GM19438 (cell line): ENCODE results near the gene TIAM2.
A peak's percentile ranks its signal among the peaks of the same experiment; 100 is the strongest.
"Not testable (repeated sequence)": the region's sequence is repeated elsewhere in the genome, so short reads cannot be mapped to it uniquely, and the experiment has no call there.

ENCODE experiments used
- ATAC-seq: cut with Tn5 transposase; IDR thresholded peaks from one replicate; pipeline ENCODE4 v1.9.1; 2021; ENCODE audit warnings: low read depth; ENCODE audit not compliant: unreplicated experiment

TIAM2 gene

GRCh38 chr6:155219858-155220301 lies 224.8 kb downstream of the TIAM2 start:
- no peak for ATAC-seq

- ATAC-seq = no peak
These were observed 226.0 kb downstream of the TIAM2 start for GRCh38 chr6:155221086-155221485.

- no peak for ATAC-seq
These were observed 227.4 kb downstream of the TIAM2 start for GRCh38 chr6:155222506-155222905.

- ATAC-seq = peak; percentile 90
These were observed 228.7 kb downstream of the TIAM2 start for GRCh38 chr6:155223646-155224451.

GRCh38 chr6:155224618-155225017 lies 229.5 kb downstream of the TIAM2 start:
- no peak for ATAC-seq

- ATAC-seq = no peak
These were observed 231.9 kb downstream of the TIAM2 start for GRCh38 chr6:155227046-155227445.

GRCh38 chr6:155228546-155229166 lies 233.5 kb downstream of the TIAM2 start:
- no peak for ATAC-seq

- not testable (repeated sequence) for ATAC-seq
These were observed 235.9 kb downstream of the TIAM2 start for GRCh38 chr6:155230975-155231374.

GRCh38 chr6:155232848-155233247 lies 237.7 kb downstream of the TIAM2 start:
- ATAC-seq = no peak

GRCh38 chr6:155234167-155234566 lies 239.1 kb downstream of the TIAM2 start:
- ATAC-seq = no peak

- no peak for ATAC-seq
These were observed 239.6 kb downstream of the TIAM2 start for GRCh38 chr6:155234687-155235086.

- no peak for ATAC-seq
These were observed 240.0 kb downstream of the TIAM2 start for GRCh38 chr6:155235087-155235486.

GRCh38 chr6:155237613-155238012 lies 242.5 kb downstream of the TIAM2 start:
- no peak for ATAC-seq

- ATAC-seq = no peak
These were observed 245.9 kb downstream of the TIAM2 start for GRCh38 chr6:155240905-155241600.

- ATAC-seq = no peak
These were observed 246.9 kb downstream of the TIAM2 start for GRCh38 chr6:155241966-155242365.

GRCh38 chr6:155244434-155244833 lies 249.3 kb downstream of the TIAM2 start:
- no peak for ATAC-seq

GRCh38 chr6:155245193-155245592 lies 250.1 kb downstream of the TIAM2 start:
- ATAC-seq = no peak

GRCh38 chr6:155245831-155246230 lies 250.7 kb downstream of the TIAM2 start:
- no peak for ATAC-seq

- no peak for ATAC-seq
These were observed 251.7 kb downstream of the TIAM2 start for GRCh38 chr6:155246825-155247224.

- no peak for ATAC-seq
These were observed 252.5 kb downstream of the TIAM2 start for GRCh38 chr6:155247618-155248007.
